A549 treated with CpdA at 1 μM for 4 hours (cell line): ENCODE results near the gene CCDC27. TPM values are rescaled to one million over a fixed set of nuclear protein-coding genes. Genes with fewer than 3 reads are reported as not detected.

Experiments used
- total RNA-seq: library from RNA; stranded (reverse); fragments of 200-300 nt; extraction: Qiagen RNA extraction; gene quantifications from 5 replicates; pipeline ENCODE4 v1.2.3, GENCODE V29; 2022; ENCODE audit warnings: low read depth

The CCDC27 gene
- not detected in 5 replicates for total RNA-seq

DNA sequence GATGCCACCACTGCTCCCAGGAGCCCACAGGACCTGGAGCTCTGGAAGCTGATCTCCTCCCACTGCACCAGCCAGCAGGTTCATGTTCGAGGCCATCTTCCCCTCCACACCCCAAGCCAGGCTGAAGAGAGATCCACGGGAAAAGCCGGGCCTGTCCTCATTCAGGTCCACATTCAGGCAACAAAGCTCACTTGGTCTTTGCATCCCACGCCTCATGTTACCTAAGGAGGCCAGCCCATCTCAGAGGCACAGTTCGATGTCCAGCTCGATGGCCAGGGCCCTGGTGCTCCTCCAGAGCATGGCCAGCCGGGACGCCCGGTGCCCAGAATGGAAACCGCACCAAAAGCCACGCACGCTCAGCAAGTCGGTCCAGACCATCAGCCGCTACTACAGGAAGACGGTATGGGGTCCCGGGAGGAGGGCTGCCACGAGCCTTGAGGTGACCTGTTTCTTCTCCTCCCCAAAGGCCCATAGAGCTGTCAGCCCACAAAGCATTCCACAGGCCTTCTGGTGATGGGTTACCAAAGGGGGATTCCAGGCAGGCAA, at the start of gene CCDC27:
CCDC27 (plus strand) TSS at position 51 of the 546 bp plus-strand sequence; CDS start at position 83, 32 bp downstream.

DNA sequence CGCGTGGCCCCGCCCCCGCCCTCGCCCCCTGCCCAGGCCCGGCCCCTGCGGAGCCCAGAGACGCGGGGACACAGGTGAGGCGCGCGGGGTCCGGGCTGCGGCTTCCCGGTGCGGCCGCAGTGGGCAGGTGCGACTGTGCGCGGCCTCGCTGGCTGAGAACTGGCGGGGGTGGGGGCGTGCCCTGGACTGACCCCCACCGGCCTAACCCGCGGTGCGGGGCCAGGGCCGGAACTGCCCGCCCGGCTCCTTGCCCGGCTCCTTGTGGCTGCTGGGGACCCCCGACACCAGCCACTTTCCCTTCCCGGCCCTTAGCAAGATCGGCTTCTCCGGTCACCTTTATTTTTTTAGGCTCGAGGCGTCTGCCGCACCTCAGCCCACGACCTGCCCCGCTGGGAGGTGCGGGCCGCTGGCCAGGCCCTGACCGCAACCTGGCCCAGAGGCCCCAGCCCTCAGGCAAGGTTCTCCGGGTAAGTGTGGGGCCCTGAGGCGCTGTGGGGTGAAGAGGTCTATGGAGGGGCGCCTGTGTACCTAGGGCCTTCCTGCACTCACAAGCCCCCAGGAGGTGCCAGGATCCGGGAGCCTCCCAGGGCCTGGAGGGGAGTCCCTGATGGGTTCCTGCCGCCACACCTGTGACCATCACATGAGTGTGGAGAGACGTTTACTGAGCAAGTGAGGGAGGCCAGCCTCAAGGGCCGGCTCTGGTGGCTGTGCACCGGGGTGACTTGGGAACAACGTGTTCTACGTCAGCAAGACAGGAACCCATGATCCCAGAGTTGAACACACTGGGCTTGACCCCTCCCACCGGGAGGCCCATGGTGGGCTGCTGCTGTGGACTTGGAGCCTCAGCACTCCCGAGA, 20.7 kb downstream of the CCDC27 start, which contains the start of gene SMIM1:
SMIM1 (plus strand) TSS at position 35 of the 857 bp plus-strand sequence. CDS start 2,625 bp downstream, outside the sequence.

DNA sequence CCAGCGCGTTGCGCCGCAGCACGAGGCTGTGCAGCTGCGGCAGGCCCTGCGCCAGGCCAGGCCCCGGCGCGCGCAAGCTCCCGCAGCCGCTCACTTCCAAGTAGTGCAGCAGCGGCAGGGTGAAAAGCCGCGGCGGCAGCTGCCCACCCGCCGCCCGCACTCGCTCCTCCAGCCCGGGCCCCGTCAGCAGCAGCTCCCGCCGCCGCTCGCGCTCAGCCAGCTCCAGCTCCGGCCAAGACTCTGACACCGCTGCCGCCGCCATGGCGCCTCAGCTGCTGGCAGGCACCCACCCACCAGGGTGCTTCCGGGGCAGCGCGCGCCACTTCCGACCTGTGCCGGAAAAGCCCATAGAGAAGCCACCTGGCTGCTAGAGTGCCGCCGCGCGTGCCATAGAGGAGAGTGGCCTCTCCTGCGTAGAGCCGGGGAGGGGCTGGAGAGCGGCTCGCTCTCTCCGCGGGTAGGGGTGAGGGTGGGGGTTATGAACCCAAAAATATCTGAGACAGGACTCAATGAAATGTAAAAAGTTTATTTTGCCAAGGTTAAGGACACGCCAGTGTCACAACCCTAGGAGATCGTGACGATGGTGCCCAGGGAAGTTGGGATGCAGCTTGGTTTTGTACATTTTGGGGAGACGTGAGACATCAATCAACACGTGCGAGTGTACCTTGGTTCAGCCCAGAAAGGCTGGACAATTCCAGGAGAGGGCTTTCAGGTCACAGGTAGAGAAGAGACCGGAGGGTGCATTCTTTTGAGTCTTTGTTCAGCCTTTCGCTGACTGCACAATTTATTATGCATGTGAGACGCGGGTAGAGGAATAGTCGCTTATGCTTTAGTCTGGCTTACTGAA, 44.2 kb downstream of the CCDC27 start, which contains the start of gene LRRC47:
LRRC47 (minus strand) TSS at position 284 of the 847 bp plus-strand sequence; CDS start at position 262, 22 bp downstream.

Other genes starting within 250 kb of the CCDC27 start
- 10.0 to 16.0 TPM (median 11.9 TPM) in 5 replicates for gene MEGF6, start 140.9 kb upstream of the CCDC27 start, total RNA-seq
- gene TPRG1L, start 127.4 kb upstream of the CCDC27 start, total RNA-seq = 22.3 to 27.4 TPM (median 26.1 TPM) in 5 replicates
- gene WRAP73, start 102.3 kb upstream of the CCDC27 start, total RNA-seq = 18.3 to 21.9 TPM (median 20.6 TPM) in 5 replicates
- gene TP73, start 99.9 kb upstream of the CCDC27 start, total RNA-seq = 0.36 to 0.62 TPM (median 0.49 TPM) in 5 replicates
- 0.47 to 1.9 TPM (median 1.2 TPM) in 4 of 5 replicates, not detected in the other for gene SMIM1, start 20.3 kb downstream of the CCDC27 start, total RNA-seq
- gene LRRC47, start 44.0 kb downstream of the CCDC27 start, total RNA-seq = 30.2 to 35.8 TPM (median 34.7 TPM) in 5 replicates
- 12.3 to 19.2 TPM (median 18.5 TPM) in 5 replicates for gene CEP104, start 104.8 kb downstream of the CCDC27 start, total RNA-seq
- 2.8 to 4.3 TPM (median 3.9 TPM) in 5 replicates for gene DFFB, start 105.0 kb downstream of the CCDC27 start, total RNA-seq
- 21.6 to 24.6 TPM (median 24.2 TPM) in 5 replicates for gene C1orf174, start 147.8 kb downstream of the CCDC27 start, total RNA-seq